B cell (primary cell): ENCODE data around the gene PCOLCE2. TPM values are rescaled to one million over a fixed set of nuclear protein-coding genes. Genes with fewer than 3 reads are reported as not detected.

ENCODE experiments used
- ATAC-seq: fragments of 200-7000 bp; cut with Tn5 transposase; one replicate; pipeline ENCODE4 v1.10.0; 2021; ENCODE audit warnings: low read depth, mild to moderate bottlenecking, moderate number of reproducible peaks, moderate library complexity
- CTCF ChIA-PET: fragments of 350-600 bp; sonication (Branson Sonifier 250); formaldehyde crosslinking; loops from one replicate; lab custom pipeline; 2021; ENCODE audit warnings: antibody characterized with exemption, inconsistent platforms; lab: Charles Lee
- POLR2A ChIA-PET: fragments of 350-600 bp; sonication (Branson Sonifier 250); formaldehyde crosslinking; loops from one replicate; lab custom pipeline; 2021; ENCODE audit warnings: antibody characterized with exemption; lab: Charles Lee
- DNase-seq: peaks from one replicate; pipeline ENCODE4 v3.0.0; 2013
- H2AFZ ChIP-seq: 2 replicates; pipeline ENCODE4 v1.6.1; 2012; ENCODE audit warnings: mild to moderate bottlenecking, low read depth, low read length; ENCODE audit not compliant: insufficient read depth, poor library complexity, severe bottlenecking
- H3K27ac ChIP-seq, 2 donors: 1 replicate in 1 of 2; 2 replicates in 1 of 2; pipeline ENCODE4 v1.5.1; 2012 to 2013; ENCODE audit warnings: low read length in 2 of 2, mild to moderate bottlenecking in 2 of 2, moderate library complexity in 1 of 2
- H3K27me3 ChIP-seq, 4 experiments: fragments of 200-600 bp in 1 of 4; sonication (generic) in 1 of 4; replicated peaks in 1 of 4; 1 replicate in 2 of 4; 2 replicates in 2 of 4; pipeline versions ENCODE4 v1.6.1 to v1.7.0; 2013 to 2016; ENCODE audit warnings: low read length in 3 of 4, mild to moderate bottlenecking in 2 of 4, mixed read lengths in 1 of 4, moderate library complexity in 1 of 4; ENCODE audit not compliant: insufficient read depth in 4 of 4, control insufficient read depth in 3 of 4; ENCODE audit errors: control extremely low read depth in 1 of 4
- H3K36me3 ChIP-seq, 2 experiments: replicated peaks in 1 of 2; 1 replicate in 1 of 2; 2 replicates in 1 of 2; pipeline versions ENCODE4 v1.6.1 to v1.7.1; 2013; ENCODE audit warnings: low read length in 1 of 2; ENCODE audit not compliant: insufficient read depth in 2 of 2, control insufficient read depth in 1 of 2; ENCODE audit errors: control extremely low read depth in 1 of 2, extremely low read depth in 1 of 2
- H3K4me1 ChIP-seq, 2 donors: fragments of 200-600 bp in 1 of 2; sonication (generic) in 1 of 2; 1 replicate in 1 of 2; 2 replicates in 1 of 2; pipeline versions ENCODE4 v1.5.1 to v1.6.1; 2013 to 2017; ENCODE audit warnings: low read length in 2 of 2; ENCODE audit not compliant: control insufficient read depth in 2 of 2, insufficient read depth in 2 of 2
- H3K4me2 ChIP-seq: replicated peaks from 2 replicates; pipeline ENCODE3; 2012; ENCODE audit warnings: mild to moderate bottlenecking, low read depth, low read length; ENCODE audit not compliant: poor library complexity, severe bottlenecking
- H3K4me3 ChIP-seq, 5 experiments: fragments of 200-600 bp in 1 of 5; sonication (generic) in 1 of 5; 1 replicate in 3 of 5; 2 replicates in 2 of 5; pipeline versions ENCODE4 v1.5.1 to v1.7.0; 2011 to 2016; ENCODE audit warnings: low read length in 4 of 5, mild to moderate bottlenecking in 4 of 5, low read depth in 2 of 5, control low read depth in 1 of 5, moderate library complexity in 1 of 5; ENCODE audit not compliant: insufficient read depth in 1 of 5; ENCODE audit errors: control extremely low read depth in 1 of 5, extremely low read depth in 1 of 5
- H3K79me2 ChIP-seq: fragments of 200-600 bp; sonication (generic); one replicate; pipeline ENCODE4 v1.6.0; 2016; ENCODE audit warnings: low read length; ENCODE audit not compliant: control insufficient read depth, insufficient read depth
- H3K9ac ChIP-seq: fragments of 200-600 bp; sonication (generic); 2 replicates; pipeline ENCODE4 v1.6.1; 2017; ENCODE audit warnings: mild to moderate bottlenecking, low read length, moderate library complexity
- H3K9me3 ChIP-seq, 3 donors: one replicate each; pipeline versions ENCODE4 v1.6.1 to v1.7.1; 2013; ENCODE audit warnings: low read length in 2 of 3; ENCODE audit not compliant: control insufficient read depth in 2 of 3, insufficient read depth in 1 of 3; ENCODE audit errors: control extremely low read depth in 1 of 3
- H4K20me1 ChIP-seq: 2 replicates; pipeline ENCODE4 v1.6.0; 2012; ENCODE audit warnings: mild to moderate bottlenecking, low read length; ENCODE audit not compliant: insufficient read depth, control insufficient read depth, poor library complexity, severe bottlenecking
- H3K27ac Mint-ChIP-seq: one replicate; pipeline ENCODE4 v1.8.0; 2021; ENCODE audit warnings: mixed read lengths
- H3K27me3 Mint-ChIP-seq: one replicate; pipeline ENCODE4 v1.8.0; 2021; ENCODE audit warnings: mixed read lengths
- H3K4me1 Mint-ChIP-seq: one replicate; pipeline ENCODE4 v1.8.0; 2021; ENCODE audit warnings: mixed read lengths
- H3K4me3 Mint-ChIP-seq: one replicate; pipeline ENCODE4 v1.8.0; 2021; ENCODE audit warnings: mixed read lengths
- H3K9me3 Mint-ChIP-seq: one replicate; pipeline ENCODE4 v1.8.0; 2022; ENCODE audit warnings: mixed read lengths; ENCODE audit not compliant: insufficient read depth
- EZH2 ChIP-seq: IDR thresholded peaks from 2 replicates; pipeline ENCODE4 v1.6.1; 2012; ENCODE audit warnings: borderline replicate concordance, low read depth, mild to moderate bottlenecking, moderate library complexity, low read length; ENCODE audit not compliant: insufficient read depth, poor library complexity, severe bottlenecking
- WGBS: methylation state at CpG from one replicate; pipeline ENCODE4 v1.1.5; 2013; ENCODE audit warnings: missing lambda C conversion rate; ENCODE audit not compliant: insufficient coverage; 5-methylcytosine and 5-hydroxymethylcytosine counted together
- intact Hi-C: fragments of 100-400 bp; cut with micrococcal nuclease; formaldehyde crosslinking; loops from one replicate; pipeline ENCODE4 v1.10.0; 2022
- polyA plus RNA-seq: library from polyadenylated mRNA; depleted of rRNA; stranded (reverse); fragments of >200 nt; gene quantifications from 2 replicates; pipeline ENCODE4 v1.2.3, GENCODE V29; 2012
- total RNA-seq, 2 donors: library from RNA; stranded (reverse); fragments of 120-200 nt in 1 of 2; gene quantifications; 1 replicate in 1 of 2; 2 replicates in 1 of 2; pipeline versions ENCODE4 v1.2.3 to v1.2.4, GENCODE V29; 2013 to 2022
- TF ChIP-seq, protein P1 (sequence below): fragments of 200-600 bp; IDR thresholded peaks from one replicate; pipeline ENCODE4 v1.8.0; 2022; ENCODE audit warnings: antibody characterized with exemption, mild to moderate bottlenecking

PCOLCE2 gene
- total and polyA plus RNA-seq, 2 donors (not counting 1 experiment from before 2014, with no cell fraction given): not detected

DNA sequence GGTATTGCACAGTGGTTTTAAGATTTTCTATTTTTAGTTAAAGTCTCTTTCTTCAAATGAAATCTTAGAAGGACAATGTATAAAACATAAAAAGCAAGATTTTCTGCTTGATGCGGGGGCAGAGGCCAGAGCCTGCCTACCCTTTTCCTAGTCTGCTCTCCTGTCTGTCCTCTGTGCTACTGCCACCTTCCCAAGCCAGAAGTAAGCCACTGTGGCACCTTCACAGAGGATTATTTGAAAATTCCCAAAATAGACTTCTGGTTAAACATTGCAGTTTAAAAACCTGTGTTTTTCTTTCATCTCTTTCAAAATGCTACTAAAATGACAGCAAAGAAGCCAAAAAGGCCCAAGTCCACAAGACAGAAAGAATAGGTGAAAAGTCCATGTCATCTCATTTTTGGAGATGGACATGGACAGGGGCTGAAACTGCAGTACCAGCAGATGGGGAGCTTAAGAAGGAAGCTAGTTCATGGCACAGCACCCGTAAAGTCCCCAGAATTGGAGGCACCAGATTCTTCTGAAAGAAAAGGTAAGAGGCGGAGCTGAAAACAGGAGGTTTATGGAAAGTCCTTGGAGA, 37.6 kb upstream of the PCOLCE2 start:
- DNase-seq: no peak
- H3K4me1 Mint-ChIP-seq: no peaks in the 10 kb centered on the region
- no peak overlapping the region for H3K27ac ChIP-seq
- ChIA-PET POLR2A (no interaction called here), CTCF (no interaction called here)
- no peak overlapping the region for H3K4me3 Mint-ChIP-seq
- no peak for ATAC-seq
- no peak overlapping the region for H3K9ac ChIP-seq
- no peaks in the 10 kb centered on the region for H3K79me2 ChIP-seq
- no peaks in the 10 kb centered on the region for H4K20me1 ChIP-seq
- no peak overlapping the region for H3K4me3 ChIP-seq
- H3K27me3 Mint-ChIP-seq: peaks cover 47% of the 10 kb centered on the region
- H3K36me3 ChIP-seq: no peaks in the 10 kb centered on the region
- H3K4me2 ChIP-seq: no peak overlapping the region
- TF ChIP-seq, protein P1, sequence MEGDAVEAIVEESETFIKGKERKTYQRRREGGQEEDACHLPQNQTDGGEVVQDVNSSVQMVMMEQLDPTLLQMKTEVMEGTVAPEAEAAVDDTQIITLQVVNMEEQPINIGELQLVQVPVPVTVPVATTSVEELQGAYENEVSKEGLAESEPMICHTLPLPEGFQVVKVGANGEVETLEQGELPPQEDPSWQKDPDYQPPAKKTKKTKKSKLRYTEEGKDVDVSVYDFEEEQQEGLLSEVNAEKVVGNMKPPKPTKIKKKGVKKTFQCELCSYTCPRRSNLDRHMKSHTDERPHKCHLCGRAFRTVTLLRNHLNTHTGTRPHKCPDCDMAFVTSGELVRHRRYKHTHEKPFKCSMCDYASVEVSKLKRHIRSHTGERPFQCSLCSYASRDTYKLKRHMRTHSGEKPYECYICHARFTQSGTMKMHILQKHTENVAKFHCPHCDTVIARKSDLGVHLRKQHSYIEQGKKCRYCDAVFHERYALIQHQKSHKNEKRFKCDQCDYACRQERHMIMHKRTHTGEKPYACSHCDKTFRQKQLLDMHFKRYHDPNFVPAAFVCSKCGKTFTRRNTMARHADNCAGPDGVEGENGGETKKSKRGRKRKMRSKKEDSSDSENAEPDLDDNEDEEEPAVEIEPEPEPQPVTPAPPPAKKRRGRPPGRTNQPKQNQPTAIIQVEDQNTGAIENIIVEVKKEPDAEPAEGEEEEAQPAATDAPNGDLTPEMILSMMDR: no peak
- no peak for TF ChIP-seq EZH2
- no peak overlapping the region for H2AFZ ChIP-seq
- no peaks in the 10 kb centered on the region for H3K4me1 ChIP-seq
- 88% methylated on average over 3 of the region's 3 CpGs for WGBS
- intact Hi-C loops: no loop called here
- peaks cover 0 to 14% (median 6%) of the 10 kb centered on the region in 4 experiments for H3K27me3 ChIP-seq
- H3K9me3 ChIP-seq: peaks cover 0 to 4% (median 1%) of the 10 kb centered on the region in 3 donors
- H3K27ac Mint-ChIP-seq: no peak overlapping the region
- H3K9me3 Mint-ChIP-seq: peaks cover 2% of the 10 kb centered on the region

DNA sequence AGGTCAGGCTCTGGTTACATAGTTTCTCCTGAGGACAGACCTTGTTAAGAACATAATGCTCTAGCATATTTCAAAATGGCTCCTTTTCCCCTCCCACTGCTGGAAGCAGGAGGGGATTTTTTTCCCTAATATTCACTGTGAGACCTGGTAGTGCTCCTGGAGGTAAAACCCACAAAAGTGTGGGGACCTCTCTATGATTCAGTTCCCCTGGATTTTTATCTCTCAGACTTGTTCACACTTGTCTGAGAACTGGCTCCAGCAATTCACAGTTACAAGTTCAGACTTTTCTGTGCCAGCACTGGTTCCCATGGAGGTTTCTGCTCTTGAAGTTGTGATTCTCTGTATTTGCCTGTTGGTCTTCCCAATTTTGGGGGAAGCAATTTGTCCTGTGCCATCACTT, 36.3 kb upstream of the PCOLCE2 start:
- no peak overlapping the region for H3K9ac ChIP-seq
- H3K4me1 ChIP-seq: no peaks in the 10 kb centered on the region
- no peak overlapping the region for H3K4me3 ChIP-seq
- H3K4me1 Mint-ChIP-seq: no peaks in the 10 kb centered on the region
- no peaks in the 10 kb centered on the region for H3K36me3 ChIP-seq
- no peak overlapping the region for H3K27ac ChIP-seq
- H3K27me3 Mint-ChIP-seq: peaks cover 49% of the 10 kb centered on the region
- no peak overlapping the region for H3K4me3 Mint-ChIP-seq
- H3K4me2 ChIP-seq: no peak overlapping the region
- DNase-seq (no peak), ATAC-seq (no peak)
- H3K9me3 ChIP-seq: peaks cover 0 to 4% (median 1%) of the 10 kb centered on the region in 3 donors
- TF ChIP-seq EZH2: no peak
- TF ChIP-seq, protein P1: no peak
- no peak overlapping the region for H2AFZ ChIP-seq
- POLR2A ChIA-PET: no interaction called here
- no peaks in the 10 kb centered on the region for H3K79me2 ChIP-seq
- peaks cover 2% of the 10 kb centered on the region for H3K9me3 Mint-ChIP-seq
- CTCF ChIA-PET: no interaction called here
- no peaks in the 10 kb centered on the region for H4K20me1 ChIP-seq
- H3K27me3 ChIP-seq: peaks cover 0 to 14% (median 6%) of the 10 kb centered on the region in 4 experiments
- intact Hi-C loops: no loop called here
- no peak overlapping the region for H3K27ac Mint-ChIP-seq
